Endodermal cell (in vitro differentiated cells): ENCODE data around the gene MRPL24. TPM values are rescaled to one million over a fixed set of nuclear protein-coding genes. Genes with fewer than 3 reads are reported as not detected.
A peak's percentile ranks its signal among the peaks of the same experiment; 100 is the strongest.

ENCODE experiments used
- DNase-seq: peaks from one replicate; pipeline ENCODE4 v3.0.0-alpha.2; 2017
- H3K27ac ChIP-seq: 2 replicates; pipeline ENCODE4 v1.5.1; 2013; ENCODE audit warnings: mild to moderate bottlenecking, low read depth, low read length, moderate library complexity
- H3K27me3 ChIP-seq: 2 replicates; pipeline ENCODE4 v1.6.1; 2013; ENCODE audit warnings: mild to moderate bottlenecking, low read length, moderate library complexity; ENCODE audit not compliant: insufficient read depth, control insufficient read depth, poor library complexity, severe bottlenecking
- H3K36me3 ChIP-seq: 2 replicates; pipeline ENCODE4 v1.7.0; 2013; ENCODE audit warnings: mild to moderate bottlenecking, low read length, moderate library complexity; ENCODE audit not compliant: control insufficient read depth, insufficient read depth
- H3K4me1 ChIP-seq: one replicate; pipeline ENCODE4 v1.7.0; 2013; ENCODE audit warnings: low read length; ENCODE audit not compliant: control insufficient read depth, insufficient read depth
- H3K4me3 ChIP-seq: 2 replicates; pipeline ENCODE4 v1.5.1; 2013; ENCODE audit warnings: mild to moderate bottlenecking, low read length, moderate library complexity
- H3K9ac ChIP-seq: 2 replicates; pipeline ENCODE4 v1.6.1; 2013; ENCODE audit warnings: mild to moderate bottlenecking, low read length, moderate library complexity; ENCODE audit not compliant: poor library complexity, severe bottlenecking; ENCODE audit errors: extremely low read depth
- H3K9me3 ChIP-seq: 2 replicates; pipeline ENCODE4 v1.6.1; 2013; ENCODE audit warnings: mild to moderate bottlenecking, low read length, moderate library complexity; ENCODE audit not compliant: control insufficient read depth
- H3K27ac Mint-ChIP-seq: 2 replicates; pipeline ENCODE4 v1.8.0; 2020; ENCODE audit warnings: mixed read lengths
- H3K27me3 Mint-ChIP-seq: 2 replicates; pipeline ENCODE4 v1.8.0; 2021; ENCODE audit warnings: mild to moderate bottlenecking, mixed read lengths; ENCODE audit not compliant: insufficient read depth
- H3K36me3 Mint-ChIP-seq: 2 replicates; pipeline ENCODE4 v1.8.0; 2020; ENCODE audit warnings: low read depth, mixed read lengths
- H3K4me1 Mint-ChIP-seq: 2 replicates; pipeline ENCODE4 v1.8.0; 2020; ENCODE audit warnings: mixed read lengths
- H3K4me3 Mint-ChIP-seq: 2 replicates; pipeline ENCODE4 v1.8.0; 2020; ENCODE audit warnings: mild to moderate bottlenecking, moderate library complexity, mixed read lengths
- H3K9me3 Mint-ChIP-seq: 2 replicates; pipeline ENCODE4 v1.8.0; 2020; ENCODE audit warnings: mild to moderate bottlenecking, mixed read lengths
- CTCF ChIP-seq: fragments of 200-600 bp; sonication (generic); conservative IDR thresholded peaks from 2 replicates; pipeline ENCODE4 v1.5.0; 2021; ENCODE audit warnings: antibody characterized with exemption, mild to moderate bottlenecking
- WGBS, 2 experiments: methylation state at CpG; one replicate each; pipeline versions ENCODE4 v1.1.5 to v1.1.7; 2013; ENCODE audit warnings: missing lambda C conversion rate in 2 of 2, mixed read lengths in 1 of 2; ENCODE audit not compliant: insufficient coverage in 1 of 2, insufficient read length in 1 of 2; 5-methylcytosine and 5-hydroxymethylcytosine counted together
- total RNA-seq, 2 donors: library from RNA; stranded (reverse); fragmentation: NEBNext Ultra II Directional in 1 of 2; extraction: Animal tissue kit (Norgen Biotek cat#: 25700) in 1 of 2; gene quantifications; 2 replicates in 1 of 2; 3 replicates in 1 of 2; pipeline ENCODE4 v1.2.1, GENCODE V29; 2021

The MRPL24 gene
- total RNA-seq, 2 donors from 2014 or later, result 32.2 to 35.5 TPM

- H3K27ac ChIP-seq, result no peak overlapping the region
- H3K4me1 ChIP-seq, result peaks cover 7% of the 10 kb centered on the region
- H3K9me3 Mint-ChIP-seq, result no peaks in the 10 kb centered on the region
- H3K27ac Mint-ChIP-seq, result no peak overlapping the region
- peaks cover 33% of the 10 kb centered on the region for H3K36me3 Mint-ChIP-seq
- H3K4me3 Mint-ChIP-seq, result no peak overlapping the region
- no peaks in the 10 kb centered on the region for H3K27me3 Mint-ChIP-seq
- no peaks in the 10 kb centered on the region for H3K27me3 ChIP-seq
- peaks cover 39% of the 10 kb centered on the region for H3K36me3 ChIP-seq
- H3K9ac ChIP-seq, result no peak overlapping the region
- DNase-seq, result no peak
- H3K4me3 ChIP-seq, result no peak overlapping the region
- H3K9me3 ChIP-seq, result no peaks in the 10 kb centered on the region
- 94 to 96% methylated on average over 3 of the region's 3 CpGs for WGBS, 2 experiments
- peaks cover 48% of the 10 kb centered on the region for H3K4me1 Mint-ChIP-seq
- peak; percentile 52 for TF ChIP-seq CTCF
These were observed 32.7 kb upstream of the MRPL24 start for GRCh38 chr1:156773607-156774006.

- Mint-ChIP-seq H3K27me3 (no peaks in the 10 kb centered on the region), H3K9me3 (no peaks in the 10 kb centered on the region), H3K36me3 (peaks cover 29% of the 10 kb centered on the region), H3K4me3 (no peak overlapping the region), H3K27ac (peak overlapping the region; percentile 18), H3K4me1 (peaks cover 50% of the 10 kb centered on the region)
- Histone ChIP-seq H3K27ac (no peak overlapping the region), H3K27me3 (no peaks in the 10 kb centered on the region), H3K4me3 (peak overlapping the region; percentile 65), H3K9ac (no peak overlapping the region), H3K9me3 (no peaks in the 10 kb centered on the region), H3K4me1 (peaks cover 7% of the 10 kb centered on the region), H3K36me3 (peaks cover 35% of the 10 kb centered on the region)
- no peak for DNase-seq
- TF ChIP-seq CTCF, result no peak
- WGBS, 2 experiments, result 76 to 85% methylated on average over 9 of the region's 9 CpGs
These were observed 32.0 kb upstream of the MRPL24 start for GRCh38 chr1:156772728-156773497.

GRCh38 chr1:156772222-156772621 is 31.3 kb upstream of the MRPL24 start:
- H3K4me1 ChIP-seq, result peaks cover 7% of the 10 kb centered on the region
- no peaks in the 10 kb centered on the region for H3K9me3 Mint-ChIP-seq
- no peak for DNase-seq
- H3K27ac Mint-ChIP-seq, result no peak overlapping the region
- 89 to 97% methylated on average over 3 of the region's 3 CpGs for WGBS, 2 experiments
- H3K4me3 ChIP-seq, result peak overlapping the region; percentile 65
- no peak overlapping the region for H3K27ac ChIP-seq
- H3K9me3 ChIP-seq, result no peaks in the 10 kb centered on the region
- peak; percentile 10 for TF ChIP-seq CTCF
- H3K36me3 ChIP-seq, result peaks cover 35% of the 10 kb centered on the region
- peaks cover 29% of the 10 kb centered on the region for H3K36me3 Mint-ChIP-seq
- H3K4me1 Mint-ChIP-seq, result peaks cover 45% of the 10 kb centered on the region
- H3K27me3 Mint-ChIP-seq, result no peaks in the 10 kb centered on the region
- no peak overlapping the region for H3K4me3 Mint-ChIP-seq
- H3K27me3 ChIP-seq, result no peaks in the 10 kb centered on the region
- H3K9ac ChIP-seq, result no peak overlapping the region
